IMR-90 (cell line): ENCODE results near the gene SLC35F6. TPM values are rescaled to one million over a fixed set of nuclear protein-coding genes. Genes with fewer than 3 reads are reported as not detected.
A peak's percentile ranks its signal among the peaks of the same experiment; 100 is the strongest.

ENCODE experiments used
- ATAC-seq: fragments of 200-7000 bp; cut with Tn5 transposase; 2 replicates; pipeline ENCODE4 v1.9.1; 2020; ENCODE audit warnings: low read depth, mild to moderate bottlenecking, moderate library complexity
- BruUV-seq: library from RNA; stranded (reverse); fragments of 400-500 nt; replicated peaks from 2 replicates; lab custom pipeline; 2021; lab: Mats Ljungman, UMichigan
- CTCF ChIA-PET: fragments of 300-600 bp; formaldehyde crosslinking; extraction: SDS; loops from one replicate; lab custom pipeline; 2021; ENCODE audit warnings: antibody characterized with exemption; lab: Yijun Ruan, JAX
- POLR2A ChIA-PET: fragments of 300-600 bp; sonication (Branson Sonifier 250); formaldehyde crosslinking; loops from one replicate; lab custom pipeline; 2022; ENCODE audit warnings: antibody characterized with exemption; ENCODE audit not compliant: unreplicated experiment; lab: Charles Lee
- DNase-seq: peaks from one replicate; pipeline ENCODE4 v3.0.0; 2013
- H2AFZ ChIP-seq: replicated peaks from 2 replicates; pipeline ENCODE3; 2013; ENCODE audit warnings: low read length, mild to moderate bottlenecking; ENCODE audit not compliant: poor library complexity
- H2AK5ac ChIP-seq: 2 replicates; pipeline ENCODE4 v1.6.1; 2013; ENCODE audit warnings: low read depth, low read length, inconsistent platforms
- H2AK9ac ChIP-seq: replicated peaks from 2 replicates; pipeline ENCODE3; 2013; ENCODE audit warnings: mild to moderate bottlenecking, low read depth, low read length, moderate library complexity; ENCODE audit not compliant: poor library complexity
- H2BK120ac ChIP-seq: 2 replicates; pipeline ENCODE4 v1.6.1; 2013; ENCODE audit warnings: low read depth, low read length, inconsistent platforms
- H2BK15ac ChIP-seq: 3 replicates; pipeline ENCODE4 v1.6.1; 2013; ENCODE audit warnings: low read depth, low read length, inconsistent platforms
- H2BK20ac ChIP-seq: 2 replicates; pipeline ENCODE4 v1.6.1; 2013; ENCODE audit warnings: low read depth, mild to moderate bottlenecking, inconsistent platforms, low read length, moderate library complexity
- H2BK5ac ChIP-seq: 2 replicates; pipeline ENCODE4 v1.6.1; 2013; ENCODE audit warnings: mild to moderate bottlenecking, low read depth, low read length, inconsistent platforms; ENCODE audit not compliant: poor library complexity, severe bottlenecking
- H3K14ac ChIP-seq: replicated peaks from 2 replicates; pipeline ENCODE4 v1.6.1; 2013; ENCODE audit warnings: low read depth, low read length, inconsistent platforms
- H3K18ac ChIP-seq: 2 replicates; pipeline ENCODE4 v1.6.1; 2013; ENCODE audit warnings: low read depth, low read length, control low read depth
- H3K23ac ChIP-seq: 2 replicates; pipeline ENCODE4 v1.6.1; 2013; ENCODE audit warnings: low read depth, low read length, inconsistent platforms
- H3K27ac ChIP-seq: 2 replicates; pipeline ENCODE4 v1.5.1; 2013; ENCODE audit warnings: mild to moderate bottlenecking, control low read depth, low read length; ENCODE audit not compliant: insufficient read depth
- H3K27me3 ChIP-seq: 2 replicates; pipeline ENCODE4 v1.6.1; 2013; ENCODE audit warnings: low read length; ENCODE audit not compliant: control insufficient read depth, insufficient read depth
- H3K36me3 ChIP-seq: 2 replicates; pipeline ENCODE4 v1.6.1; 2013; ENCODE audit warnings: low read length, mixed read lengths; ENCODE audit not compliant: control insufficient read depth, insufficient read depth
- H3K4ac ChIP-seq: 2 replicates; pipeline ENCODE4 v1.6.1; 2013; ENCODE audit warnings: low read depth, low read length, inconsistent platforms
- H3K4me1 ChIP-seq: 2 replicates; pipeline ENCODE4 v1.6.1; 2013; ENCODE audit warnings: low read length, mixed read lengths; ENCODE audit not compliant: control insufficient read depth, insufficient read depth
- H3K4me2 ChIP-seq: 2 replicates; pipeline ENCODE4 v1.6.1; 2013; ENCODE audit warnings: low read depth, mild to moderate bottlenecking, control low read depth, low read length, moderate library complexity
- H3K4me3 ChIP-seq: 2 replicates; pipeline ENCODE4 v1.5.1; 2013; ENCODE audit warnings: low read depth, mild to moderate bottlenecking, control low read depth, low read length, moderate library complexity; ENCODE audit not compliant: insufficient read depth
- H3K56ac ChIP-seq: 2 replicates; pipeline ENCODE4 v1.6.1; 2013; ENCODE audit warnings: low read length, inconsistent platforms; ENCODE audit not compliant: insufficient read depth; ENCODE audit errors: extremely low read depth
- H3K79me1 ChIP-seq, 2 experiments: 2 replicates each; pipeline ENCODE4 v1.6.1; 2013; ENCODE audit warnings: low read length in 2 of 2, inconsistent platforms in 1 of 2, low read depth in 1 of 2
- H3K9ac ChIP-seq: 2 replicates; pipeline ENCODE4 v1.6.1; 2013; ENCODE audit warnings: low read depth, low read length, control low read depth
- H3K9me1 ChIP-seq: 2 replicates; pipeline ENCODE4 v1.6.1; 2013; ENCODE audit warnings: low read length, inconsistent platforms; ENCODE audit not compliant: insufficient read depth
- H3K9me3 ChIP-seq: 2 replicates; pipeline ENCODE4 v1.6.1; 2013; ENCODE audit warnings: low read length; ENCODE audit not compliant: control insufficient read depth, insufficient read depth
- H4K20me1 ChIP-seq: 2 replicates; pipeline ENCODE4 v1.6.1; 2013; ENCODE audit warnings: low read length, inconsistent platforms; ENCODE audit not compliant: insufficient read depth
- H4K5ac ChIP-seq: 2 replicates; pipeline ENCODE4 v1.6.1; 2013; ENCODE audit warnings: mild to moderate bottlenecking, low read depth, low read length, control low read depth
- H4K8ac ChIP-seq, 2 experiments: 2 replicates each; pipeline ENCODE4 v1.6.1; 2013; ENCODE audit warnings: low read depth in 2 of 2, low read length in 2 of 2, control low read depth in 1 of 2, inconsistent platforms in 1 of 2
- H4K91ac ChIP-seq: 2 replicates; pipeline ENCODE4 v1.6.1; 2013; ENCODE audit warnings: low read depth, low read length, inconsistent platforms; ENCODE audit not compliant: insufficient read depth
- MAFK ChIP-seq: IDR thresholded peaks from 2 replicates; pipeline ENCODE4 v1.6.1; 2012; ENCODE audit warnings: low read depth, low read length, improper control_type of control experiment
- MXI1 ChIP-seq: IDR thresholded peaks from 2 replicates; pipeline ENCODE4 v1.6.1; 2012; ENCODE audit warnings: low read depth, mild to moderate bottlenecking, low read length, moderate library complexity, borderline replicate concordance
- WGBS, 2 experiments: methylation state at CpG; one replicate each; pipeline versions ENCODE4 v1.1.5 to v1.1.7; 2013; ENCODE audit warnings: missing lambda C conversion rate in 2 of 2; ENCODE audit not compliant: insufficient read length in 1 of 2; ENCODE audit errors: extremely low coverage in 2 of 2; 5-methylcytosine and 5-hydroxymethylcytosine counted together
- dilution Hi-C: fragments of 300-500 bp; cut with HindIII; formaldehyde crosslinking; loops from one replicate; pipeline ENCODE4 v1.14.3; 2018; ENCODE audit warnings: low sequenced_read_pairs; ENCODE audit not compliant: unreplicated experiment
- in situ Hi-C: fragments of 300-500 bp; cut with MboI; formaldehyde crosslinking; loops from 3 replicates; pipeline ENCODE4 v1.14.3; 2019; ENCODE audit warnings: low sequenced_read_pairs, inconsistent platforms, mixed read lengths
- intact Hi-C: fragments of 100-400 bp; cut with micrococcal nuclease; formaldehyde crosslinking; loops from 2 replicates; pipeline ENCODE4 v1.10.0; 2022
- polyA plus RNA-seq, 3 experiments: library from polyadenylated mRNA; depleted of rRNA; stranded (reverse); fragments of >200 nt; gene quantifications; 2 replicates each; pipeline ENCODE4 v1.2.3, GENCODE V29; 2012; ENCODE audit warnings: low replicate concordance in 1 of 3
- total RNA-seq: library from RNA; depleted of rRNA; stranded (reverse); fragments of >200 nt; gene quantifications from 2 replicates; pipeline ENCODE4 v1.2.3, GENCODE V29; 2012

SLC35F6 gene
- total and polyA plus RNA-seq, 2 of the 4 experiments (the other 2 are of a cell fraction), result 19.1 to 30.6 TPM

GRCh38 chr2:26811791-26812694 lies 48.0 kb downstream of the SLC35F6 start:
- ATAC-seq (no peak), DNase-seq (no peak)
- peaks cover 32% of the 10 kb centered on the region for H3K27me3 ChIP-seq
- no peak overlapping the region for H2BK5ac ChIP-seq
- no peak overlapping the region for H2BK120ac ChIP-seq
- H2AK9ac ChIP-seq, result no peak overlapping the region
- no peaks in the 10 kb centered on the region for H4K20me1 ChIP-seq
- no peaks in the 10 kb centered on the region for H3K36me3 ChIP-seq
- H3K4me3 ChIP-seq, result no peak overlapping the region
- intact Hi-C loops (no loop called here), in situ Hi-C loops (no loop called here), dilution Hi-C loops (no loop called here)
- no peak overlapping the region for H2AK5ac ChIP-seq
- H4K5ac ChIP-seq, result no peak overlapping the region
- H2AFZ ChIP-seq, result no peak overlapping the region
- 0 out of 2 replicates have a peak, but pooled peaks have one; percentile 5 for TF ChIP-seq MAFK
- no peak for TF ChIP-seq MXI1
- no peak overlapping the region for H3K4ac ChIP-seq
- 66% methylated on average over 4 of the region's 14 CpGs; no CpG with 5 or more reads in 1 of the 2 experiments for WGBS, 2 experiments
- H3K9ac ChIP-seq, result no peak overlapping the region
- no peak overlapping the region for H3K18ac ChIP-seq
- H3K4me1 ChIP-seq, result no peaks in the 10 kb centered on the region
- BruUV-seq, result no TSS peak
- H3K79me1 ChIP-seq, result no peaks in the 10 kb centered on the region
- H2BK20ac ChIP-seq, result no peak overlapping the region
- ChIA-PET CTCF (no interaction called here), POLR2A (no interaction called here)
- H4K91ac ChIP-seq, result no peak overlapping the region
- H3K14ac ChIP-seq, result no peak overlapping the region
- no peak overlapping the region for H3K23ac ChIP-seq
- no peak overlapping the region for H4K8ac ChIP-seq
- no peaks in the 10 kb centered on the region; the same call in 1 of the 2 replicates for H3K9me3 ChIP-seq
- no peak overlapping the region for H3K4me2 ChIP-seq
- H2BK15ac ChIP-seq, result no peak overlapping the region
- H3K56ac ChIP-seq, result no peak overlapping the region
- no peak overlapping the region for H3K27ac ChIP-seq
- no peaks in the 10 kb centered on the region for H3K9me1 ChIP-seq
